Right cardiac atrium (tissue), 5 donors: Measurements from ENCODE around the gene ACOX3. TPM values are rescaled to one million over a fixed set of nuclear protein-coding genes. Genes with fewer than 3 reads are reported as not detected.

Source experiments
- ATAC-seq, 2 donors: fragments of 200-7000 bp; cut with Tn5 transposase; one replicate each; pipeline versions ENCODE4 v1.8.0 to v1.9.1; 2020; ENCODE audit warnings: moderate library complexity in 2 of 2, mild to moderate bottlenecking in 1 of 2
- DNase-seq, 3 donors: peaks; one replicate each; pipeline ENCODE4 v3.0.0-alpha.2; 2020
- H3K27ac ChIP-seq: one replicate; pipeline ENCODE4 v1.5.1; 2013; ENCODE audit warnings: mild to moderate bottlenecking, low read length, control low read depth, moderate library complexity
- H3K27me3 ChIP-seq: one replicate; pipeline ENCODE4 v1.6.1; 2013; ENCODE audit not compliant: control insufficient read depth, insufficient read depth
- H3K4me1 ChIP-seq: one replicate; pipeline ENCODE4 v1.6.1; 2013; ENCODE audit warnings: low read length; ENCODE audit not compliant: control insufficient read depth, insufficient read depth
- H3K4me3 ChIP-seq: one replicate; pipeline ENCODE4 v1.5.1; 2013; ENCODE audit warnings: low read length, control low read depth
- H3K9me3 ChIP-seq: one replicate; pipeline ENCODE4 v1.6.1; 2013; ENCODE audit warnings: low read length; ENCODE audit not compliant: control insufficient read depth
- WGBS: extraction: QIAGEN DNeasy Blood & Tissue Kit; methylation state at CpG from one replicate; pipeline ENCODE4 v1.1.7; 2013; 5-methylcytosine and 5-hydroxymethylcytosine counted together
- intact Hi-C, 4 donors: fragments of 100-400 bp; cut with DNase I; formaldehyde crosslinking; loops; one replicate each; pipeline versions ENCODE4 v1.11.0 to v1.14.0; 2022 to 2023
- polyA plus RNA-seq: library from polyadenylated mRNA; stranded (reverse); fragments of 200-250 nt; gene quantifications from one replicate; pipeline ENCODE4 v1.2.3, GENCODE V29; 2013
- total RNA-seq, 4 donors: library from RNA; stranded (reverse); fragmentation: NEBNext Ultra II Directional; extraction: Animal tissue kit (Norgen Biotek cat#: 25700); gene quantifications; one replicate each; pipeline ENCODE4 v1.2.1, GENCODE V29; 2021
- donor health status: healthy with polysubstance abuse.
- donor health status: DM: no; HTN: yes; CAD: no.
- donor health status: DM: no; HTN: no; CAD: no.
- donor health status: DM: no; HTN: yes; CAD: no; lungs with severe emphysema.
- donor health status: DM: yes; HTN: yes; CAD: no.

ACOX3 gene
- total and polyA plus RNA-seq, 5 donors = 25.7 to 94.8 (median 54.3) TPM

GRCh38 chr4:8379771-8380170, 60.8 kb downstream of the ACOX3 start:
- DNase-seq (no peak), ATAC-seq (no peak)
- H3K27ac ChIP-seq = peak overlapping the region; percentile 45
- H3K27me3 ChIP-seq = no peaks in the 10 kb centered on the region
- intact Hi-C loops = no loop called here
- H3K4me3 ChIP-seq = no peak overlapping the region
- no peaks in the 10 kb centered on the region for H3K4me1 ChIP-seq
- 95% methylated on average over 6 of the region's 6 CpGs for WGBS
- no peaks in the 10 kb centered on the region for H3K9me3 ChIP-seq

GRCh38 chr4:8379281-8379680, 61.2 kb downstream of the ACOX3 start:
- intact Hi-C loops = no loop called here
- WGBS = 84% methylated on average over 12 of the region's 12 CpGs
- Histone ChIP-seq H3K27me3 (no peaks in the 10 kb centered on the region), H3K4me3 (no peak overlapping the region), H3K27ac (no peak overlapping the region), H3K4me1 (no peaks in the 10 kb centered on the region), H3K9me3 (no peaks in the 10 kb centered on the region)
- DNase-seq (peak in 1 of 3 donors; percentile 46), ATAC-seq (no peak)

GRCh38 chr4:8378776-8379175, 61.7 kb downstream of the ACOX3 start:
- intact Hi-C loops = no loop called here
- Histone ChIP-seq H3K4me1 (no peaks in the 10 kb centered on the region), H3K4me3 (no peak overlapping the region), H3K9me3 (no peaks in the 10 kb centered on the region), H3K27me3 (no peaks in the 10 kb centered on the region), H3K27ac (no peak overlapping the region)
- peak in 1 of 3 donors; percentile 36 for DNase-seq
- WGBS = 71% methylated on average over 9 of the region's 9 CpGs
- ATAC-seq = no peak

- Histone ChIP-seq H3K27ac (no peak overlapping the region), H3K27me3 (no peaks in the 10 kb centered on the region), H3K4me3 (no peak overlapping the region), H3K9me3 (no peaks in the 10 kb centered on the region), H3K4me1 (no peaks in the 10 kb centered on the region)
- 89% methylated on average over 17 of the region's 17 CpGs for WGBS
- ATAC-seq (no peak), DNase-seq (peak in 1 of 3 donors; percentile 32)
- intact Hi-C loops = no loop called here
Observed at GRCh38 chr4:8378101-8378724, 62.3 kb downstream of the ACOX3 start.

GRCh38 chr4:8377103-8378075, 63.1 kb downstream of the ACOX3 start:
- H3K4me1 ChIP-seq = no peaks in the 10 kb centered on the region
- peak in 1 of 3 donors; percentile 49 for DNase-seq
- WGBS = 88% methylated on average over 39 of the region's 39 CpGs
- no peak overlapping the region for H3K4me3 ChIP-seq
- intact Hi-C loops = no loop called here
- ATAC-seq = no peak
- H3K9me3 ChIP-seq = no peaks in the 10 kb centered on the region
- no peak overlapping the region for H3K27ac ChIP-seq
- H3K27me3 ChIP-seq = no peaks in the 10 kb centered on the region

GRCh38 chr4:8376361-8377102, 64.0 kb downstream of the ACOX3 start:
- H3K27ac ChIP-seq = no peak overlapping the region
- no peaks in the 10 kb centered on the region for H3K27me3 ChIP-seq
- no peak overlapping the region for H3K4me3 ChIP-seq
- intact Hi-C loops = no loop called here
- 83% methylated on average over 20 of the region's 20 CpGs for WGBS
- DNase-seq = peak in 1 of 3 donors; percentile 50
- H3K9me3 ChIP-seq = no peaks in the 10 kb centered on the region
- H3K4me1 ChIP-seq = no peaks in the 10 kb centered on the region
- no peak for ATAC-seq

GRCh38 chr4:8374851-8375649, 65.5 kb downstream of the ACOX3 start:
- no peak for ATAC-seq
- WGBS = 87% methylated on average over 49 of the region's 49 CpGs
- peak in 1 of 3 donors; percentile 57 for DNase-seq

GRCh38 chr4:8373973-8374545, 66.5 kb downstream of the ACOX3 start:
- no peak overlapping the region for H3K4me3 ChIP-seq
- WGBS = 90% methylated on average over 13 of the region's 13 CpGs
- H3K27ac ChIP-seq = no peak overlapping the region
- no peaks in the 10 kb centered on the region for H3K9me3 ChIP-seq
- ATAC-seq = no peak
- H3K4me1 ChIP-seq = no peaks in the 10 kb centered on the region
- intact Hi-C loops = no loop called here
- peak in 1 of 3 donors; percentile 49 for DNase-seq
- no peaks in the 10 kb centered on the region for H3K27me3 ChIP-seq

More at GRCh38 chr4:8374851-8375649, 65.5 kb downstream of the ACOX3 start:
- no peaks in the 10 kb centered on the region for H3K9me3 ChIP-seq
- H3K27ac ChIP-seq = no peak overlapping the region
- intact Hi-C loops = no loop called here
- no peaks in the 10 kb centered on the region for H3K27me3 ChIP-seq
- no peak overlapping the region for H3K4me3 ChIP-seq
- no peaks in the 10 kb centered on the region for H3K4me1 ChIP-seq

GRCh38 chr4:8373270-8373972, 67.1 kb downstream of the ACOX3 start:
- Histone ChIP-seq H3K27me3 (no peaks in the 10 kb centered on the region), H3K4me1 (no peaks in the 10 kb centered on the region), H3K27ac (no peak overlapping the region), H3K9me3 (no peaks in the 10 kb centered on the region), H3K4me3 (no peak overlapping the region)
- DNase-seq (peak in 1 of 3 donors; percentile 57), ATAC-seq (peak in 1 of 2 donors; percentile 5)
- WGBS = 92% methylated on average over 32 of the region's 32 CpGs
- intact Hi-C loops = no loop called here
